AG04449 (cell line): ENCODE data around the gene CDC42SE2.

Experiments used
- CTCF ChIA-PET: fragments of 350-600 bp; formaldehyde crosslinking; extraction: SDS; loops from one replicate; lab custom pipeline; 2021; ENCODE audit warnings: antibody characterized with exemption; lab: Yijun Ruan, JAX
- POLR2A ChIA-PET: fragments of 400-600, 350-600 bp; formaldehyde crosslinking; extraction: SDS; loops from one replicate; lab custom pipeline; 2020; ENCODE audit warnings: antibody characterized with exemption, inconsistent platforms; lab: Yijun Ruan, JAX
- DNase-seq: peaks from one replicate; pipeline ENCODE4 v3.0.0-alpha.2; 2010; ENCODE audit warnings: low read depth, low spot score
- H3K4me3 ChIP-seq: 2 replicates; pipeline ENCODE4 v1.5.1; 2011; ENCODE audit warnings: low read depth, mild to moderate bottlenecking, control low read depth, low read length
- CTCF ChIP-seq: IDR thresholded peaks from one replicate; pipeline ENCODE4 v1.5.1; 2011; ENCODE audit warnings: mild to moderate bottlenecking, moderate library complexity, low read length, control low read depth, inconsistent platforms; ENCODE audit not compliant: insufficient read depth; ENCODE audit errors: missing control alignments

The CDC42SE2 gene

GRCh38 chr5:131221888-131222287 lies 42.0 kb upstream of the CDC42SE2 start:
- DNase-seq: no peak
- POLR2A ChIA-PET: no interaction called here
- no peak overlapping the region for H3K4me3 ChIP-seq
- CTCF ChIA-PET: interaction anchor here (1.9 kb wide), 1 partner anchor 19 kb away, joined by 4 read pairs; no protein-coding TSS in a partner anchor
- TF ChIP-seq CTCF: no peak

GRCh38 chr5:131222731-131223130 lies 41.1 kb upstream of the CDC42SE2 start:
- ChIA-PET CTCF (interaction anchor here (1.9 kb wide), 1 partner anchor 18 kb away, joined by 4 read pairs; no protein-coding TSS in a partner anchor), POLR2A (no interaction called here)
- TF ChIP-seq CTCF: no peak
- H3K4me3 ChIP-seq: no peak overlapping the region
- DNase-seq: no peak

GRCh38 chr5:131223751-131224386 lies 40.0 kb upstream of the CDC42SE2 start:
- POLR2A ChIA-PET: no interaction called here
- H3K4me3 ChIP-seq: no peak overlapping the region
- CTCF ChIA-PET: no interaction called here
- no peak for TF ChIP-seq CTCF
- no peak for DNase-seq

GRCh38 chr5:131224387-131225201 lies 39.3 kb upstream of the CDC42SE2 start:
- no peak for TF ChIP-seq CTCF
- DNase-seq: no peak
- ChIA-PET CTCF (no interaction called here), POLR2A (no interaction called here)
- H3K4me3 ChIP-seq: no peak overlapping the region

GRCh38 chr5:131225282-131225974 lies 38.4 kb upstream of the CDC42SE2 start:
- POLR2A ChIA-PET: no interaction called here
- H3K4me3 ChIP-seq: no peak overlapping the region
- CTCF ChIA-PET: no interaction called here
- no peak for DNase-seq
- no peak for TF ChIP-seq CTCF

GRCh38 chr5:131226899-131227298 lies 37.0 kb upstream of the CDC42SE2 start:
- CTCF ChIA-PET: interaction anchor here (0.6 kb wide), 1 partner anchor 41 kb away, joined by 3 read pairs; no protein-coding TSS in a partner anchor

More at GRCh38 chr5:131226899-131227298, 37.0 kb upstream of the CDC42SE2 start:
- POLR2A ChIA-PET: no interaction called here
- DNase-seq: no peak
- TF ChIP-seq CTCF: no peak
- no peak overlapping the region for H3K4me3 ChIP-seq
